Parathyroid adenoma (tissue), 2 donors: ENCODE data around the gene LRRC26.
A peak's percentile ranks its signal among the peaks of the same experiment; 100 is the strongest.

Experiments used
- H2AFZ ChIP-seq: fragments of 300-600 bp; sonication (generic); one replicate; pipeline ENCODE4 v1.7.0; 2017; ENCODE audit warnings: antibody characterized with exemption, mild to moderate bottlenecking
- H3K27ac ChIP-seq: fragments of 300-600 bp; sonication (generic); one replicate; pipeline ENCODE4 v1.7.0; 2017
- H3K27me3 ChIP-seq: fragments of 300-600 bp; sonication (generic); one replicate; pipeline ENCODE4 v1.7.0; 2017; ENCODE audit warnings: low read length; ENCODE audit not compliant: control insufficient read depth, insufficient read depth
- H3K36me3 ChIP-seq: fragments of 300-600 bp; sonication (generic); one replicate; pipeline ENCODE4 v1.7.0; 2017; ENCODE audit warnings: low read length; ENCODE audit not compliant: control insufficient read depth, insufficient read depth
- H3K4me1 ChIP-seq: fragments of 300-600 bp; sonication (generic); one replicate; pipeline ENCODE4 v1.7.0; 2017; ENCODE audit warnings: control low read depth
- H3K4me2 ChIP-seq: fragments of 300-600 bp; sonication (generic); one replicate; pipeline ENCODE4 v1.7.0; 2017; ENCODE audit warnings: low read length
- H3K4me3 ChIP-seq: fragments of 300-600 bp; sonication (generic); one replicate; pipeline ENCODE4 v1.7.0; 2017; ENCODE audit warnings: low read depth, low read length
- H3K79me2 ChIP-seq: fragments of 300-600 bp; sonication (generic); one replicate; pipeline ENCODE4 v1.7.0; 2017; ENCODE audit warnings: control low read depth
- H3K9ac ChIP-seq: fragments of 300-600 bp; sonication (generic); one replicate; pipeline ENCODE4 v1.7.0; 2017; ENCODE audit warnings: mild to moderate bottlenecking
- H3K9me3 ChIP-seq: fragments of 300-600 bp; sonication (generic); one replicate; pipeline ENCODE4 v1.7.0; 2017; ENCODE audit warnings: low read length; ENCODE audit not compliant: control insufficient read depth
- TF ChIP-seq, protein P1 (sequence below): fragments of 300-600 bp; sonication (generic); IDR thresholded peaks from one replicate; pipeline ENCODE4 v1.7.0; 2017; ENCODE audit warnings: antibody characterized with exemption, mild to moderate bottlenecking
- donor health status: primary hyperparathyroidism.

Gene LRRC26

DNA sequence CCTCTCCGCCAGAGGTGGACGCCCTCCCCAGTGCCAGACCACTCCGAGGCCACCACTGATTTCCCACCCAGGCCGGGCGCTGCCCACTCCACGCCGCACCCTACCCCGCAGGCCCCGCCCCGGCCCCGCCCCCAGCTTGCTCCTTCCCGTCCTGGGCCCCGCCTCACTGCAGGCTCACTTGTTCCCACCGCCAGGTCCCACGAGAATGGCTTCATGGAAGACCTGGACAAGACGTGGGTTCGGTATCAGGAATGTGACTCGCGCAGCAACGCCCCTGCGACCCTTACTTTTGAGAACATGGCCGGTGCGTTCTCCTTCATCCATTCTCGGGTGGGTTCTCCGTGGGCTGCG, 6.5 kb downstream of the LRRC26 start:
- Histone ChIP-seq H3K27ac (no peak overlapping the region), H3K9me3 (no peaks in the 10 kb centered on the region), H3K4me1 (no peaks in the 10 kb centered on the region), H3K4me3 (peak overlapping the region; percentile 39), H3K79me2 (no peaks in the 10 kb centered on the region), H3K27me3 (peaks cover 13% of the 10 kb centered on the region), H3K4me2 (peak overlapping the region; percentile 65), H3K9ac (no peak overlapping the region), H2AFZ (no peak overlapping the region), H3K36me3 (no peaks in the 10 kb centered on the region)
- TF ChIP-seq, protein P1, sequence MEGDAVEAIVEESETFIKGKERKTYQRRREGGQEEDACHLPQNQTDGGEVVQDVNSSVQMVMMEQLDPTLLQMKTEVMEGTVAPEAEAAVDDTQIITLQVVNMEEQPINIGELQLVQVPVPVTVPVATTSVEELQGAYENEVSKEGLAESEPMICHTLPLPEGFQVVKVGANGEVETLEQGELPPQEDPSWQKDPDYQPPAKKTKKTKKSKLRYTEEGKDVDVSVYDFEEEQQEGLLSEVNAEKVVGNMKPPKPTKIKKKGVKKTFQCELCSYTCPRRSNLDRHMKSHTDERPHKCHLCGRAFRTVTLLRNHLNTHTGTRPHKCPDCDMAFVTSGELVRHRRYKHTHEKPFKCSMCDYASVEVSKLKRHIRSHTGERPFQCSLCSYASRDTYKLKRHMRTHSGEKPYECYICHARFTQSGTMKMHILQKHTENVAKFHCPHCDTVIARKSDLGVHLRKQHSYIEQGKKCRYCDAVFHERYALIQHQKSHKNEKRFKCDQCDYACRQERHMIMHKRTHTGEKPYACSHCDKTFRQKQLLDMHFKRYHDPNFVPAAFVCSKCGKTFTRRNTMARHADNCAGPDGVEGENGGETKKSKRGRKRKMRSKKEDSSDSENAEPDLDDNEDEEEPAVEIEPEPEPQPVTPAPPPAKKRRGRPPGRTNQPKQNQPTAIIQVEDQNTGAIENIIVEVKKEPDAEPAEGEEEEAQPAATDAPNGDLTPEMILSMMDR = no peak

DNA sequence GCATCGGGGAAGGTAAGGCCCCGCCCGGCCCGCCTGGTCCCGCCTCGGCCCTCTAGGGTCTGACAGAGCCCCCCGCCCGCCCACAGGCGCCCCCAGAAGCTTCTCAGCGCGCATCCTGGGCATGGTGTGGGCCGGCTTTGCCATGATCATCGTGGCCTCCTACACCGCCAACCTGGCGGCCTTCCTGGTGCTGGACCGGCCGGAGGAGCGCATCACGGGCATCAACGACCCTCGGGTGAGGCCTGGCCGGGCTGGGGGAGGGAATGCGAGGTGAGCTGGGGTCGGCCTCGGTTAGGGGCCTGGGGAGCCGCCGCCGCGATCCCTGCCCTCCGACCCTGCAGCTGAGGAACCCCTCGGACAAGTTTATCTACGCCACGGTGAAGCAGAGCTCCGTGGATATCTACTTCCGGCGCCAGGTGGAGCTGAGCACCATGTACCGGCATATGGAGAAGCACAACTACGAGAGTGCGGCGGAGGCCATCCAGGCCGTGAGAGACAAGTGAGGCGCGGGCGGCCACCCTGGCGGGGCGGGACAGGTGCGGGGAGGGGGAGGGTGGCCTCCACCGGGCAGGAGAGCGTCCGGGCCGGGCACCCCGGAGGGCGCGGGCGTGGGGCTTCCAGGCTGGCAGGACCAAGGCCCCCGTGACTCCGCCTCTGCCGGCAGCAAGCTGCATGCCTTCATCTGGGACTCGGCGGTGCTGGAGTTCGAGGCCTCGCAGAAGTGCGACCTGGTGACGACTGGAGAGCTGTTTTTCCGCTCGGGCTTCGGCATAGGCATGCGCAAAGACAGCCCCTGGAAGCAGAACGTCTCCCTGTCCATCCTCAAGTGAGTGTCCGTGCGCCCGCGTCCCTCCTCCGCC, 7.1 kb downstream of the LRRC26 start:
- Histone ChIP-seq H3K9ac (no peak overlapping the region), H3K27ac (no peak overlapping the region), H3K4me2 (peak overlapping the region; percentile 65), H3K4me3 (peak overlapping the region; percentile 39), H3K4me1 (no peaks in the 10 kb centered on the region), H3K9me3 (no peaks in the 10 kb centered on the region), H3K36me3 (no peaks in the 10 kb centered on the region), H2AFZ (peak overlapping the region; percentile 64), H3K79me2 (no peaks in the 10 kb centered on the region), H3K27me3 (peaks cover 13% of the 10 kb centered on the region)
- TF ChIP-seq, protein P1 = no peak

DNA sequence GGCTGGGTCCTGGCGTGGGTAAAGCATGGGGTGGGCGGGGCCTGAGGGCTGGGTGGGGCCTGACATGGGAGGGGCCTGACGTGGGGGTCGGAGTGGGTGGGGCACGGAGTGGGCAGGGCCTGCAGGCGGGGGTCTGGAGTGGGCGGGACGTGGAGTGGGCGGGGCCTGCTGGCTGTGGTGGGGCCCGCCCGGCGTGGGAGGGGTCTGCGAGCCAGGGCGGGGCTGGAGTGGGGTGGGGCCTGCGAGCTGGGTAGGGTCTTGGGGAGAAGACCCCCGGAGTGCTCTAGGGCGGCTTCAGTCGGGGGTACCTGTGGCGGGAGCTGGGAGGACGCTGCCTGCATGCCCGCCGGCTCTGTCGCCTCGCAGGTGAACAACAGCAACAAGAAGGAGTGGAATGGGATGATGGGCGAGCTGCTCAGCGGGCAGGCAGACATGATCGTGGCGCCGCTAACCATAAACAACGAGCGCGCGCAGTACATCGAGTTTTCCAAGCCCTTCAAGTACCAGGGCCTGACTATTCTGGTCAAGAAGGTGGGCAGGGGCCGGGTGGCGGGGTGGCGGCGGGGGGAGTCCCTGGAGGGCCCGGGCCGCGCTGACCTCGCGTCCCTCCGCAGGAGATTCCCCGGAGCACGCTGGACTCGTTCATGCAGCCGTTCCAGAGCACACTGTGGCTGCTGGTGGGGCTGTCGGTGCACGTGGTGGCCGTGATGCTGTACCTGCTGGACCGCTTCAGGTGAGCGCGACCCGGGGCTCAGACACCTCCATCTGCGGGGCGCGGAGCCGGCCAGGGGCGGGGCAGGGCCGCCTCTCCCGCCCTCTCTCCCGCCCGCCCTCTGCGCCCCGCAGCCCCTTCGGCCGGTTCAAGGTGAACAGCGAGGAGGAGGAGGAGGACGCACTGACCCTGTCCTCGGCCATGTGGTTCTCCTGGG, 8.0 kb downstream of the LRRC26 start:
- peaks cover 6% of the 10 kb centered on the region for H3K27me3 ChIP-seq
- H3K4me2 ChIP-seq = peak overlapping the region; percentile 26
- no peaks in the 10 kb centered on the region for H3K79me2 ChIP-seq
- no peak overlapping the region for H2AFZ ChIP-seq
- no peaks in the 10 kb centered on the region for H3K36me3 ChIP-seq
- peak overlapping the region; percentile 39 for H3K4me3 ChIP-seq
- TF ChIP-seq, protein P1 = no peak
- no peak overlapping the region for H3K27ac ChIP-seq
- no peak overlapping the region for H3K9ac ChIP-seq
- H3K9me3 ChIP-seq = no peaks in the 10 kb centered on the region
- no peaks in the 10 kb centered on the region for H3K4me1 ChIP-seq

DNA sequence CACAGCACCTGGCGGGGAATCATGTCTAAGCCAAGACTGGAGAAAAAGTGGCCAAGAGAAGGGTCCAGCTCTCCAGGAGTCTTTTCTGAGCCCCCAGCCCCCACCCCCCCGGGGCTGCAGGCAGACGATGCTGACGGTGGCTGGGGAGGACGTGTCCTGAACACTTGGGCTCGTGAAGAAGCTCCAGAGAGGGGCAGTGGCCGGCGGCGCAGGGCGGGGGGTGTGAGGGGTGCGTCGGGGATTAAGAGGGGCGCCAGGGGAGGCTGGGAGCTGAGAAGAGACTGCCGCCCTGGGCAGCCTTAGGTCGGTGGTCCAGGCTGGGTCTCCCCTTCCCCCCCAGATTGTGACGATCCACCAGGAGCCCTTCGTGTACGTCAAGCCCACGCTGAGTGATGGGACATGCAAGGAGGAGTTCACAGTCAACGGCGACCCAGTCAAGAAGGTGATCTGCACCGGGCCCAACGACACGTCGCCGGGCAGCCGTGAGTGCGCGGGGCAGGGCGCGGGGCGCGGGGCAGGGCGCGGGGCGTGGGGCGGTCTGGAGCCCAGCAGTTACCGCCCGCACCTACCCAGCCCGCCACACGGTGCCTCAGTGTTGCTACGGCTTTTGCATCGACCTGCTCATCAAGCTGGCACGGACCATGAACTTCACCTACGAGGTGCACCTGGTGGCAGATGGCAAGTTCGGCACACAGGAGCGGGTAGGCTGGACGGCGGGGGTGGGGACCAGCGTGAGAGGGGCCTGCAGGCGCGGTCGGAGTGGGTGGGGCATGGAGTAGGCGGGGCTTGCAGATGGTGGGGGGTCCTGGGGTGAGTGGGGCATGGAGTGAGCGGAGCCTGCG, 8.9 kb downstream of the LRRC26 start:
- peaks cover 5% of the 10 kb centered on the region for H3K27me3 ChIP-seq

More for the DNA sequence above, 8.9 kb downstream of the LRRC26 start:
- TF ChIP-seq, protein P1 = no peak
- no peaks in the 10 kb centered on the region for H3K9me3 ChIP-seq
- H3K4me2 ChIP-seq = no peak overlapping the region
- H3K79me2 ChIP-seq = no peaks in the 10 kb centered on the region
- no peak overlapping the region for H3K4me3 ChIP-seq
- no peaks in the 10 kb centered on the region for H3K4me1 ChIP-seq
- no peak overlapping the region for H3K27ac ChIP-seq
- H2AFZ ChIP-seq = no peak overlapping the region
- no peaks in the 10 kb centered on the region for H3K36me3 ChIP-seq
- H3K9ac ChIP-seq = no peak overlapping the region
